GM19193 (cell line): Measurements from ENCODE around the gene PACSIN2.

Experiments used
- POLR2A ChIP-seq: IDR thresholded peaks from 4 replicates; pipeline ENCODE4 v1.6.1; 2011; ENCODE audit not compliant: insufficient read depth, insufficient read length; ENCODE audit errors: extremely low read depth

Gene PACSIN2

GRCh38 chr22:42961810-42962209 is 53.1 kb downstream of the PACSIN2 start:
- TF ChIP-seq POLR2A: no peak

GRCh38 chr22:42960531-42961399 is 54.2 kb downstream of the PACSIN2 start:
- TF ChIP-seq POLR2A: no peak

- no peak for TF ChIP-seq POLR2A
Observed at GRCh38 chr22:42959576-42960509, 55.1 kb downstream of the PACSIN2 start.

GRCh38 chr22:42958937-42959336 is 56.0 kb downstream of the PACSIN2 start:
- no peak for TF ChIP-seq POLR2A

- no peak for TF ChIP-seq POLR2A
Observed at GRCh38 chr22:42957958-42958357, 57.0 kb downstream of the PACSIN2 start.

GRCh38 chr22:42957544-42957943 is 57.4 kb downstream of the PACSIN2 start:
- TF ChIP-seq POLR2A: no peak

GRCh38 chr22:42955848-42956247 is 59.1 kb downstream of the PACSIN2 start:
- TF ChIP-seq POLR2A: no peak

- TF ChIP-seq POLR2A: no peak
Observed at GRCh38 chr22:42955087-42955635, 59.8 kb downstream of the PACSIN2 start.

GRCh38 chr22:42951093-42951710 is 63.7 kb downstream of the PACSIN2 start:
- no peak for TF ChIP-seq POLR2A

GRCh38 chr22:42950281-42950680 is 64.7 kb downstream of the PACSIN2 start:
- no peak for TF ChIP-seq POLR2A

- no peak for TF ChIP-seq POLR2A
Observed at GRCh38 chr22:42949159-42949558, 65.8 kb downstream of the PACSIN2 start.

GRCh38 chr22:42948294-42948693 is 66.7 kb downstream of the PACSIN2 start:
- no peak for TF ChIP-seq POLR2A

GRCh38 chr22:42947211-42947990 is 67.5 kb downstream of the PACSIN2 start:
- TF ChIP-seq POLR2A: no peak
